NCI-H1930 (cell line): Measurements from ENCODE around the gene KCNG1.

Experiments used
- DNase-seq, 2 experiments: peaks; one replicate each; lab custom pipeline; 2025; lab: John Stamatoyannopoulos, UW

Gene KCNG1

DNA sequence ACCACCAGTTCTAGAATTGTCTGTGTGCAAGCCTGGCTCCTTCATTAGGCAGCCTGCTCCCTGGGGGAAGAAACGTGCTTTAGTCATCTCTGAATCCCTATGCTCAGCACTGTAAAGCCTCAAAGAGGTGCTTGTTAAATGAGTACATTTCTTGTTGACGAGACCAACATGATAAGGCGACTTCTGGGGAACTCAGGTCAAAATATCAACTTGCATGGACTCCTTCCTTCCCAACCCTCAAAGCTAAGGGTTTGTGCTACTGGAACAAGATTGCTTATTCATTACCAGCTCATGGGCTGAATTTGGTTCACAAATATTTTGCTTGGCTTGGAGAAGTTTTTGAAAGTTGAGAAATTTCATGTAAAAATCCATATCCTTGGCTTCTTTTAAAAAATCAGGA, 10.6 kb downstream of the KCNG1 start:
- no peak for DNase-seq

DNA sequence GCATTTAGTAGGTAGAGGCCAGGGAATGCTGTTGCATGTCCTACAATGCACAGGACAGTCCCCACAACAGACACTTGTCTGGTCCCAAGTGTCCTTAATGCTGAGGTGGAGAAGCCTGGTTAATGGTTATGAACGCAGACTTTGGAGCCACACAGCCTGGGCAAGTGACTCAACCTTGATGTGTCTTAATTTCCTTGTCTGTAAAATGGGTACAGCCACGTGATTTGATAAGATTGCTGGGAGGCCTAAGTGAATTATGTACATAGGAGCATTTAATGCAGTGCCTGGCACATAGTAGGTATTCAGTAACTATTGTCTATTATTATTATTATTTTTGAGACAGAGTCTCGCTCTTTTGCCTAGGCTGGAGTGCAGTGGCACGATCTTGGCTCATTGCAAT, 11.4 kb downstream of the KCNG1 start:
- no peak for DNase-seq

DNA sequence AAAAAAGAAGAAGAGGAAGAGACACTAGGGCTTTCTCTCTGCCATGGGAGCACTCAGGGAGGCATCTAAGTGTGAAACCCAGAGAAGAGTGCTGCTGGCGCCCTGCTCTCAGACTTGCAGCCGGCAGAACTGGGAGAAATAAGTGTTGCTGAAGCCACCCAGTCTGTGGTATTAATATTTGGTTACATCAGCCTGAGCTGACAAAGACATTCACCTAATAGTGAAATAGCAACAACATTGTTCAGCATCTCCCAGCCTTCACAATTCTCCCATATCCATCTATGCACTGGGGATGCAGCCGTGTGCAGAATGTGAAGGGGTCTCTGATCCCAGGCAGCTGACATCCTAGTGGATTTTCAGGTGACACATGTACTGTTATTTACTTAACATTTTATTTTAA, 12.0 kb downstream of the KCNG1 start:
- DNase-seq, result no peak

DNA sequence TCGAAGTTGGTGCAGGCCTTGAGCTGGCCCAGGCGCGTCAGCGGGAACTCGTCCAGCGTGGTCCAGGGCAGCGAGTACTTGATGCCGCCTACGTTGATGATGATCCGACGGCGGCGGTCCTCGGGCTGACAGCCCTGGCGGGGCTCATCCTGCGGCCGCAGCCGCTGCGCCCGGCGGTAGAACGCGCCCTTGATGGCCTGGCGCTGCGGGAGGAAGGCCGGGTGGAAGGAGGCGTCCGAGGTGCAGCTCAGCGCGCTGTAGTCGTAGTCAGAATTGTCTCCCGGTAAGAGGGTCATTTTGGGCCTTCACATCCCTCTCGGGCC, 12.9 kb downstream of the KCNG1 start:
- no peak for DNase-seq

DNA sequence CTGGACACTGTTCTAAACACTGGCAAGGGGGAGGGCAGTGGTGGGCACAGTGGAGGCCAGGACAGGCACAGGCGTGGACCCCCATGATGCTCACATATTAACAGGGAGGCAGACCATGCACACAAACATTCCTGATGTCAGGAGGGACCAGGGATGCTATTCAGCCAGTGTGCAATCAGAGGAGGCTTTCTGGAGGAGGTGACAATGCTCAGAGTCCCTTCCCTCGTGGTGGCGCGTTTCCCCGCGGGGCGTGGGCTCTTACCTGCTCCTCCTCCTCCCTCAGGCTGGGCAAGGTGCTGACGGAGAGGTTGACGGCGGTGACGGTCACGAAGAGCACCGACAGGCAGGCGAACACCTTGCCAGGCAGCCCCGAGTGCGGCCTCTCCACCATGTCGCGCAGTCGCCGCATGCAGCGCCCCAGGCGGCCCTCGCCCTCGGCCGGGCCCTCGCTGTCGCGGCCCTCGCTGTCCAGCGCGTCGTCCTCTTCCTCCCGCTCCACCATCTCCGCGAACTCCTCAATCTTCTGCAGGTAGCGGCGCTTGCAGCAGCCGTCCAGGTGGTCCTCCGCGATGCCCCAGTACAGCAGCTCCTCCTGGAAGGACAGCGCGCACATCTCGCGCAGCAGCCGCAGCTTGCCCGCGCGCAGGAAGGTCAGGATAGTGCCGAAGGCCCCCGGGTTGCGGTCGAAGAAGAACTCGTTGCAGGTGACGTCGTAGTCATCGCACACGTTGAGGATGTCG, 13.4 kb downstream of the KCNG1 start:
- DNase-seq, result no peak

DNA sequence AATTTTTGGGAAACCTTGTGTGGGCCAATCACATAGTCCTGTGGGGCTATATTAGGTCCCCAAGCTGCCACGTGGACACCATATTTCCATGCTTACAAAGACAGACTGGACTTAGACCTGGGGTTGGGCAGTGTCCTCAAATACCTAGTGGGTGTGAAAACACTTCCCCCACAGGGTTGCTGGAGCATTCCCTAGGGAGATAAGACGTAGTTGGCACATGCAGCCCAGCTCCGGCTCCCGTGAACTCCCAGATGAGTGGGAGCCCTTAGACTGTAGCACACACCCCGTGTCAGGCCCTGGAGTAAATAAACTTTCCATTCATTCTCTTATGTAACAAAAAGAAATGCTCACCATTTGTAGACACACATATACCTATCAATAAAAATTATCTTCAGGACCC, 14.2 kb downstream of the KCNG1 start:
- no peak for DNase-seq

DNA sequence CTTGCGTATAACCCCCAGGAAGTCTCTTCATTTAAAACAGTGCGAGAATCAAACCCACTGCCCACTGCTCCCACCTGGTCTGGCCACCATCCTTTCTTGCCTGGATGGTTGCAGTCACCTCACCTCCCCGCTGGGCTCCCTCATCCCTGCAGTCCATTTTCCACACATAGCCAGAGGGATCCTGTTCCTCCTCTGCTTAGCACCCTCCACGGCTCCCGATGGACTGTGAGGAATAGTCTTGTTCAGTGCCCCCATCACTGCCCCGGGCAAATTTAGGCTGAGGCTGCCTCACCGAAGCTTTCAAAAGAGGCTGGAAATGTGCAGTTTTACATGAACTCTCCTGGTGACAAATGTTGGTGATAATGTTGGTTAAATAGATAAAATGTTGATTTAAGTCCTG, 17.7 kb downstream of the KCNG1 start:
- no peak for DNase-seq

DNA sequence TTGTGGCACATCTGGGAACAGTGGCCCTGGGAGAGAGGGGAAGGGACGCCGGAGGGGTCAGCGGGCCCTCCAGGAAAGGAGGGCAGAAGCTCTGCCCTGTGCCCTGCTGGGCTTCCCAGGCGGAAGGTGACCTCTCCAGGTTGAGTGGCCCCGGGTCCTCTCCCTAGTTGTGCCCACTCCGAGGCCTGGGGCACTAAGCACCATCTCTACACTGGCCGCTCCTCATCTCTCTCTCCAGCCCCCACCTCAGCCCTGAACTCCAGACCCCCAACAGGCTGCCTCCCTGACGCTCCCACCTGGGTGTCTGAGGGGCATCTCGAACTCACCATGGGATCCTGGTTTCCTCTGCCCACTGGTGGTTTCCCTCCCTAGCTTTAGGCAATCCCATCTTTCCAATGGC, 18.1 kb downstream of the KCNG1 start:
- DNase-seq, result no peak

DNA sequence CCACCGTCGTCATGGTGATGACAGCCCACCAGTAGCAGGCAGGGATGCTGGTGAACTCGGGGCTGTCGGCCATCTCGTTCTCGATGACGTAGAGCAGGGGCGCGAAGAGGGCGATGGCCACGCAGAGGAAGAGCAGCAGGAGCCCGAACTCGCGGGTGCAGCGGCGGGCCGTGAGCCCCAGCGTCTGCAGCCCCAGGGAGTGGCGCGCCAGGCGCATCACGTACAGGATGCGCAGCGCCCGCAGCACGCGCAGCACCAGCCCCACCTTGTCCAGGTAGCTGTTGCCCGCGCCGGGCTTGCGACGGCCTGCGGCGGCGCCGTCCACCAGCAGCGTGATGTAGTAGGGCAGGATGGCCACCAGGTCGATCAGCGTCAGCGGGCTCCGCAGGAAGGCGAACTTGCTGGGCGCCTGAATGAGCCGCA, 18.6 kb downstream of the KCNG1 start:
- DNase-seq, result no peak

DNA sequence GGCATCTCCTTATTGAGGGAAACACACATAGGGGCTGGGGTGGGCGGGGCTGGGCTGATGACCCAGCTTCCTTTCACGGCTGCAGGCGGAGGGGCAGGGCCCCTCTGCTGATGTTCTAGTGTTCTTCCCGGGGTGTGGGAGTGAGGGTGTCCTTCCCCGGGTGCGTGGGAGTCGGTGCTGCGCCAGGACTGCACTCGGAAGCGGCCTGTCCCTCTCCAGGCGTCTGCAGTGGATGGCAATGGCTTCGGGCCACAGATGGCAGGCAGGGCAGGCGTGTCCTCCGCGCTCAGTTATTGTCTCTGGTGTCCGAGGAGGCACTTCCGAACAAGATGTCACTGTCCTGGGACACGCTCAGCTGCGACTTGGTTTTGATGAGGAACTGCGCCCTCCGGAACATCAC, 19.2 kb downstream of the KCNG1 start:
- DNase-seq, result no peak

DNA sequence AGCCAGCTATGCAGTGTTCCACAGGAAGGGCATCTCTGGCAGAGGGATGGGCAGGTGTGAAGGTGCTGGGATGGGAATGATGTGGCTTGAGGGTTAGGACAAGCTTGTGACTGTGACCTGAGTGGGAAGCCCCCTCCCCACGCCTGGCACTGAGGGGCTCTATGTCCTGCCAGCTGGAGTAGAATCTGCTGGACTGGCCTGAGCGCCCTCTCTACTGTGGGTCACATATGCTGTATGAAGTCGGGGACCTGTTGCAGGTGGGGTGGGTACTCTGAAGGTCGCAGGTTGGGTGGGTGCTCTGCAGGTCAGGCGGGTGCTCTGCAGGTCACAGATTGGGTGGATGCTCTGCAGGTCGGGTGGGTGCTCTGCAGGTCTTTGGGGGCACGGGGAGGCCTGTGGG, 20.3 kb downstream of the KCNG1 start:
- DNase-seq, result no peak

DNA sequence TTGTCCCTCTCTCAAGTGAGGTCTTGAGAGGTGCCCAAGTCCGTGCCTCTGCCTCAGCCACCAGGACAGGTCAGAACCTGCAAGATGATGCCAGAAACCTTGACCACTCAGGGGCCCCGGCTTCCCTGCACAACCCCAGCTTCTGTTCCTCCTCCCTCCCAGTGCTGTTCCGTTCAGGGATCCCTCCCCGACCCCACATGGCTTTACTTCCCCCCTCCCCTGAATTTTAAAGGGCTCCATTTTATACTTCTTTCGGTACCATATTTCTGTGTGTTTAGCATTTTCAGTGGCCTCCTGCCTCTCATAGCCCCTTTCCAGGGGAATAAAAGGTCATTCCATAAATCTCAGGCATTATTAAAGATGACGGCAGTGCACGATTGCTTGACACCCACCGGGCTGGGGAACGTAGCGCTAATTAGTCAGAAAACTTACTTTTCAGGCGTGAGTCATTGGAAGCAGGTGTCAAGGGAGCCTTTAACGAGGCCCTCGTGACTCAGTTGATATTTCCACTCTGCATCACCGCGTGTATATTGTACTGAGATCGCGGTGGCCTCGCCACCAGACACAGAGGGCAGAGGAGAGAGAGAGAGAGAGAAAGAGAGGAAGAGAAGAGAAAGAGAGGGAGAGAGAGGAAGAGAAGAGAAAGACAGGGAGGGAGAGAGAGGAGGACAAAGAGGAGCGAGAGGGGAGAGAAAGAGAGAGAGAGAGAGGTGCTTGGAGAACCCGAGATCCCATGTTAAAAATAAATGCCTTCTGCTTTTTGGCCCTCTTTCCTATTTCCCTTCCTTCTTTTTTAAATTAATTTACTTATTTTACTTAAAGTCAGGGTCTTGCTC, 21.3 kb downstream of the KCNG1 start:
- DNase-seq, result no peak

DNA sequence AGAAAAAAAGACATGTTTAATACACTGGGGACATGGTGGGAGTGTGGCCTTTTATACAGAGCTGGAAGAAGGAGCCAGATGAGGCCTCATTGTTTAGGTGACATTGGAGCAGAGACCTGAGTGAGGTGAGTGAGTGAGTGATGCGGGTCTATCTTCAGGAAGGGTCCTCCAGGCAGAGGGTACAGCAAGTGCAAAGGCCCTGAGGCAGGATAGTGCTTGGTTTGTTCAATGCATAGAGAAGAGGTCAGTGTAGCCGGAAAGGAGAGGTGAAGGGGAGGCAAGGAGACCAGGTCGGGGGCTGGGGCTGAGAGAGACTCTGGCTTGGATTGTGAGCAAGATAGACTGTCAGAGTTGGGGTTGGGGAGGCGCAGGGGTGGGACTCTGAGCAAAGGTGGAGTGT, 23.6 kb downstream of the KCNG1 start:
- DNase-seq, result no peak

DNA sequence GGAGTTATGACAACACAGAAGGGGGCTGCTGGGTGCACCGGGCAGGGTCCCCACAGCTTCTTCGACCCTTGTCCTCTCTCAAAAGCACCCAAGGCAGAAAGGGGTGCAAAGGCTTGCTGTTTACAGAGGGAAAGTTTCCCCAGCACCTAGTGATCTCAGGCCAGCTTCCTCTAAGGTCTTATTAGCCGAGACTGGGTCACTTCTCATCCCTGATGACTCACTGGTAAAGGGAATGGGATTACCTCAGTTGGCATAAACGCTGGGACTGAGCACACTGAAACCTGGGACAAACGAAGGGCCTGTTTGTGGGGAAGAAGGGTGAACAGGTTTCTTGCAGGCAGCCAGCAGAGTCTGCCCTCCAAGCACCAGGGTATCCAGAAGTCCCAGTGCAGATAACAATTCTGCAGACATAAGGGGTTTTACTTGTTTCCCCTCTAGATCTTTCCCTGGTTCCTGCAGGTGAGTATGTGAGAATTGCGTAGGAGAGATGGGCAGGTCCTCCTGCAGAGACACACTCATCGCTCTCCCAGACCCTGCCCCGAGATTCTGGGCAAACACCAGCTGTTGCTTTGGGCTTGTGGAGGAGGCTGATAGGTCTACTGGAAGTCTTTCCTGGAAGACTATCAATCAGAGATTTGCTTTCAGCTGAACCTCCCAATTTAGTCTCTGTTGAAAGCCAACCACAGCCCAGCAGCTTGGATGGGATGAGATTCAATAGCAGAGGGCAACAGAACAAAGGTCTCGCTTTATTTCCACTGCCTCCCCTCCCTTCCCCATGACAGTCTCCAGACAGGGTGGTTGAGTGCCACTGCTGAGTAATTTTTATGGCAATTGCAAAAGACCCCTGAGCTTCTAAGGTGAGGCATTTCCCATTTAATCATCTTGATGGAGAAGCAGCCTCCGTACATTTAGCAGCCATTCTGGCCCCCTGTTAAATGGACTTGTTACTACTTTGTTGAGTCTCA, 25.7 kb downstream of the KCNG1 start:
- no peak for DNase-seq

DNA sequence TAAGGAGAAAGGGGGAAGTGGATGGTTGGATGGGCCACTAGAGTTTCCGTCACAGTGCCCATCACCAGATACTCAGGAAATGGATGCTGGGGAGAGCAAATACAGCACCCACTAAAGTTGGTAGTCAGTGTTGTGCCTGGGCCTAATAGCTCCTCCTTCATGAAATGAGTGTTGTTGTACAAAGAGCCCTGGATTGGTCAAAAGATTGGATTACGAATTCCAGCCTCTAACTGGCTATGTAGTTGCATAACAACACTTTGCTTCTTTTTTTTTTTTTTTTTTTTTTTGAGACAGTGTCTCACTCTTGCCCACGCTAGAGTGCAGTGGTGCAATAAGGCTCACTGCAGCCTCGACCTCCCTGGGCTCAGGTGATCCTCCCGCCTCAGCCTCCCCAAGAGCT, 27.4 kb downstream of the KCNG1 start:
- DNase-seq, result no peak

DNA sequence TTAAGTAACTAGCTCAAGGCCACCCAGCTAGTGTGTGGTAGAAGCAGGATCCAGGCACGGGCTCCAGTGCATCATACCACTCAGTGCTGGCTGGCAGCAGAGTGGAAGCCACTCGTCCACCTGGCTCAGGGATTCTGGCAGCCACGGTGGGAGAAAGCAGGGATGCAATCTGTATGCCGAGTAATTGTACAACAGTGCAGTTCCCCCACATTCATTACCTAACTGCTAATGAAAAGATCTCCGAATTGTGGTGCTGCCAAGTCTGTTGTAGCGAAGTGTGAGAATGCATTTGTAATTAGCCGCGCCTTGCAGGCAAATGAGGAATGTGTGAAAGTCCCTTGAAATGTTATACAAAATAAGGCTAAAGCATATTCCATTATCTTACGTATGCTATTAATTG, 29.0 kb downstream of the KCNG1 start:
- no peak for DNase-seq

DNA sequence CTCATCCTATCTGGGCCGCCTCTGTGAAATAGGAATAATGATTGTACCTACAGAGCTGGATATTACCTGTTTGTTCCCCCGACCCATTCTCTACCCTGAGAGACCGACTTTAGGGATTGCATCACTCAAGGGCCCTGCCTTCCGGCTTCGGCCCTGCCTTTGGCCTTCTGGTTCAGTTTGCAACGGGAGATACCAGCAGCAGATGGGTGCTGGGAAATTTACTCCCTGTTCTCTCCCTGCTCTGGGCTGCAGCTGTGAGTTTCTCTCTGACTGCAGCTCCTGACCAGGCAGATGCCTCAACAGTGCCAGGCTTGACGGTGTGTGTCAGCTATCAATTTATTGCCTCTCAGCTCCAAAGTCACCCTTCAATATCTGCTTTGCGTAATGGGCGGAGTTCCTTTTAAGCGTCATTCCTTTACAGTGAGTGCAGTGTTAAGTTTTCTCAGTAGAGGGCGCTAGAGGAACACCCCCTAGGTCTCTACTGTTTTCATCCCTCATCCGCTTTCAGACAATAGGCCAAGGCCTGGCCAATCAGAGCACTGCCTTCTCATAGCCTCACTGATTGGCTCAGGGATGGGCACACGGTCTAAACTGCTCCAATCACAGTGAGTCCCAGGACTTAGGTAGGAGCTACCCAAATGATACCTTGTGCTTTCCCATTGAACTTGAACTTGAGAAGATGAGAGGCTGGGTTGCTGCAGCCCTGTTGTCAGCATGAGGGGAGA, 30.0 kb downstream of the KCNG1 start:
- peak; percentile 29 to 36 for DNase-seq

DNA sequence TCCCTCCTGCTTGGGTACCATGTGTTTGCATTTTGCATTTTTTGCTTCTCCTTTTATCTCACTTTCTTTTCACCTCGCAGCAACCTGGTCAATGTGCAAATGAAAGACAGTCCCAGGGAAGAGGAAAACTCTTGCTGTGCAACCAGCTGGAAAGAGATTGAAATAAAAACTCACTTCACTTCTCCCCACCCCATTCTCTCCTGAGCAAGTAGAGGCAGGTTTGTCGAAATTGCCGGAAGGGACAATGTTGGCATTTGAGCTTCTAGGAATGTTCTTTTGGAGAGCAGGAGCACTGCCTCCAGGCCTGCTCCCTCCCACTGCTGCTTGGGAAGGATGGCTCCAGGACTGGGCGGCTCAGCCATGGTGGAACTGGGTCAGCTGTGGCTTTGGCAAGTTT, 30.6 kb downstream of the KCNG1 start:
- no peak for DNase-seq

DNA sequence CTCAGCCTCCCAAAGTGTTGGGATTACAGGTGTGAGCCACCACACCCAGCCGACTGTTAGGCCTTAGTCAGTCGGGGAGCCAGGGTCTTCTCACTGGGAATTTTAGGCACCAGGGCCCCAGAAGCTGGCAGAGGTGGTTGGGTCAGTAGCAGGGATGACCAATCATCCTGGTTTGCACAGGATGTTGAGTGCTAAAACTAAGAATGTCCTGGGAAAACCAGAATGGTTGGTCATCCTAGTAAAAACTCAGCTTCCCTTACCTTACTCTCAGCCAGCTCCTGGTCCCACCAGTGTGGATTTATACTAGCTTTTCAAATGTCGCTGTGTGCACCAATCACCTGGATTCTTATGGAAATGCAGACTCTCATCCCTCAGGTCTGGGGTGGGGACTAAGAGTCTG, 31.8 kb downstream of the KCNG1 start:
- no peak for DNase-seq

DNA sequence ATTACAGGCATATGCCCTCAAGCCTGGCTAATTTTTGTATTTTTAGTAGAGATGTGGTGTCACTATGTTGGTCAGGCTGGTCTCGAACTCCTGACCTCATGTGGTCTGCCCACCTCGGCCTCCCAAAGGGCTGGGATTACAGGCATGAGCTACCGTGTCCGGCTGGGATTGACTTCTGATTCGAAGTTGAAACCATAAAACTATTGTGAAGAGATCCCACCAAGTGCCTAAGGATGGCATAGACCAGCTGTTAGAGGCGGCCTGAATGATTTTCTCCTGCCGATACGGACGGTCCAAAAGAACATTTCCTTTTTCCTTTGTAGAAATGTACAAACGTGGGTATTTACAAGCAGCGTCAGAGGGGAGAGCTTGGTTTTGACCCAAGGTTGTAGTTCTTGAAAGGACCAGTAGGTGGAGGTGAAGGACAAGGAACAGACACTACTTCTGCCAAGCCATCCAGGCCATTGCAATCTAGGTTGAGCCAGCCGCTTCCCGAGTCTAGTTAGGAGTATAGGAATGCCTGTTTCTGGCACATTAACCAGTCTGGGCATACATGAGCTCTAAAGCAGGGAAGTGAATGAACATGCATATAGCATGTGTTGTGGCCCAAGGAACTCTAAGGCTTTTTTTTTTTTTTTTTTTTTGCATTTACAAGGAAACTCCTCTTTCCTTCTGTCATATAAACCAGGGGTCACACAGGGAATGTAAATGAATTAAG, 35.3 kb downstream of the KCNG1 start:
- peak; percentile 68 to 83 for DNase-seq

DNA sequence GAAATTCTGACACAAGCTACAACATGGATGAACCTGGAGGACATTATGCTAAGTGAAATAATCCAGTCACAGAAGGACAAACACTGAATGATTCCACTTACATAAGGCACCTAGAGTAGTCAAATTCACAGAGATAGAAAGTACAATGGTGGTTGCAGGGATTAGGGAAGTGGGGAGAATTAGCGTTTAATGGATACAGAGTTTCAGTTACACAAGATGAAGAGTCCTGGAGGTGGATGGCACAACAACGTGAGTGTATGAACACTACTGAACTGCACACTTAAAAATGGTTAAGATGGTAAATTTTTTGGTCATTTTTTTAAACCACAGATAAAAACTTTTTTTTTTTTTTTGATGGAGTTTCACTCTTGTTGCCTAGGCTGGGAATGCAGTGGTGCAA, 39.6 kb downstream of the KCNG1 start:
- no peak for DNase-seq
